CD4-positive, CD25-positive, alpha-beta regulatory T cell (primary cell): ENCODE data around the gene AKT2. TPM values are rescaled to one million over a fixed set of nuclear protein-coding genes. Genes with fewer than 3 reads are reported as not detected.

ENCODE experiments used
- ATAC-seq, 2 donors: fragments of 150-1000 bp; cut with Tn5 transposase; one replicate each; pipeline ENCODE4 v1.10.0; 2021; ENCODE audit warnings: low read depth in 2 of 2, moderate number of reproducible peaks in 2 of 2, moderate library complexity in 1 of 2
- DNase-seq, 3 donors: peaks; one replicate each; pipeline versions ENCODE4 v3.0.0 to v3.0.0-alpha.2; 2012 to 2022; ENCODE audit warnings: mixed read lengths in 1 of 3
- H3K27ac ChIP-seq: one replicate; pipeline ENCODE4 v1.7.0; 2013; ENCODE audit warnings: mild to moderate bottlenecking, low read length; ENCODE audit not compliant: insufficient read depth, poor library complexity, severe bottlenecking
- H3K27me3 ChIP-seq: one replicate; pipeline ENCODE4 v1.7.0; 2013; ENCODE audit warnings: low read length; ENCODE audit not compliant: control insufficient read depth, insufficient read depth
- H3K36me3 ChIP-seq: one replicate; pipeline ENCODE4 v1.7.0; 2013; ENCODE audit warnings: mild to moderate bottlenecking, low read length, moderate library complexity; ENCODE audit not compliant: control insufficient read depth, insufficient read depth
- H3K4me1 ChIP-seq: 2 replicates; pipeline ENCODE4 v1.7.0; 2013; ENCODE audit warnings: mild to moderate bottlenecking, low read length; ENCODE audit not compliant: insufficient read depth, control insufficient read depth, poor library complexity, severe bottlenecking
- H3K4me3 ChIP-seq: one replicate; pipeline ENCODE4 v1.7.0; 2013; ENCODE audit warnings: low read depth, mild to moderate bottlenecking, low read length, moderate library complexity
- H3K9me3 ChIP-seq, 2 experiments: 1 replicate in 1 of 2; 2 replicates in 1 of 2; pipeline ENCODE4 v1.7.0; 2013; ENCODE audit warnings: low read length in 2 of 2, mild to moderate bottlenecking in 1 of 2, moderate library complexity in 1 of 2; ENCODE audit not compliant: control insufficient read depth in 2 of 2
- H3K27ac Mint-ChIP-seq, 3 donors: one replicate each; pipeline ENCODE4 v1.8.0; 2020 to 2022; ENCODE audit warnings: mild to moderate bottlenecking in 3 of 3, mixed read lengths in 3 of 3, moderate library complexity in 2 of 3
- H3K27me3 Mint-ChIP-seq: one replicate; pipeline ENCODE4 v1.8.0; 2022; ENCODE audit warnings: mild to moderate bottlenecking, mixed read lengths
- H3K36me3 Mint-ChIP-seq: one replicate; pipeline ENCODE4 v1.8.0; 2020; ENCODE audit warnings: mixed read lengths
- H3K4me1 Mint-ChIP-seq, 4 donors: one replicate each; pipeline ENCODE4 v1.8.0; 2020 to 2022; ENCODE audit warnings: mixed read lengths in 4 of 4, mild to moderate bottlenecking in 1 of 4
- H3K4me3 Mint-ChIP-seq, 4 donors: one replicate each; pipeline ENCODE4 v1.8.0; 2020 to 2022; ENCODE audit warnings: mild to moderate bottlenecking in 4 of 4, mixed read lengths in 4 of 4, moderate library complexity in 3 of 4
- H3K9me3 Mint-ChIP-seq, 7 donors: one replicate each; pipeline ENCODE4 v1.8.0; 2020 to 2022; ENCODE audit warnings: mixed read lengths in 7 of 7, mild to moderate bottlenecking in 3 of 7, moderate library complexity in 2 of 7
- polyA plus RNA-seq, 4 donors: library from polyadenylated mRNA; unstranded; fragments of 300-500 nt; fragmentation: Illumina TruSeq; gene quantifications; one replicate each; pipeline ENCODE4 v1.2.3, GENCODE V29; 2021
- total RNA-seq: library from RNA; stranded (reverse); gene quantifications from one replicate; pipeline ENCODE4 v1.2.3, GENCODE V29; 2022

AKT2 gene
- total and polyA plus RNA-seq, 5 donors from 2014 or later: 16.4 to 193 (median 25.1) TPM

DNA sequence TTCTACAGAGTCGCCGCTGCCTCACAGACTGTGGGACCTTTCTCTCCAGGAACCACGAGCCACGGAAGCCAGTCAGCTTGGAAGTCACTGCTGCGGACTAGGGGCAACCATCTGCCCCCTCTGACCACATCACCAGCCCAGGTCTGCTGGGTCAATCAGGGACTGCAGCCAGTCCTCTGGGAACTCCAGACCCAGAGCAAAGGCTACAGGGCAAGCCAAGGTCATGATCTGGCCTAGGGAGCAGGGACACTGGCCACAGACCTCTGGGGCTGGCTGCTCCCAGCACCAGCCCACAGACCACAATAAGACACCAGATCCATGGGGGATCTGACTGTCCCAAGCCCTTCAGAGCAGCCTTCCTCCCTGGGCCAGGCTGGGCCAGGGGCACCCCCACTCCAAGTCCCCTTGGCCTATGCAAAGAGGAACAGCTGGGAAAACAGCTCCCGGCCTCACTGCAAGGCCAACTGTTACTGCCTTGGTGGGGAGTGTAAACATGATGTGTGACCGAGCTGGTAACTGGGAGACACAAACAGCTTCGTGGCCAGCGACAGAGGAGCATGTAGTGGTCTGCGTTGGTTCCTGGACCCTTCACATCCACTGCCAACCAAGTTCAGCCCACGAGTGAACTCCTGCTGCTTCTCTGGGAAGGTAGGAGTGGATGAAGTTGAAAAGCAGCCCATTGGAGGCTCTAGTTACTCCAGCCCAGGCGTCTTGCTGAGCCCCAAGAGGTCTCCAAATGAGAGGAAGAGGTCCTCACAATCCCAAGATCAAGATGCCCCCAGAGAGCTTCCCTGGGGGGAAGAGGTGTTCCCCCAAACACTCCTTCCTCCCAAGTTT is 1.5 kb downstream of the AKT2 start:
- DNase-seq: no peak
- Histone ChIP-seq H3K4me1 (peaks cover 56% of the 10 kb centered on the region), H3K4me3 (peak overlapping the region; percentile 90), H3K9me3 (no peaks in the 10 kb centered on the region), H3K27ac (peak overlapping the region; percentile 95), H3K36me3 (peaks cover 6% of the 10 kb centered on the region), H3K27me3 (no peaks in the 10 kb centered on the region)
- peaks cover 0 to 2% (median 0%) of the 10 kb centered on the region in 7 donors for H3K9me3 Mint-ChIP-seq
- H3K27ac Mint-ChIP-seq: peak overlapping the region; percentile 85 to 99 (median 97)
- peaks cover 12 to 70% (median 24%) of the 10 kb centered on the region in 4 donors for H3K4me1 Mint-ChIP-seq
- no peak for ATAC-seq
- H3K27me3 Mint-ChIP-seq: no peaks in the 10 kb centered on the region
- H3K4me3 Mint-ChIP-seq: peak overlapping the region; percentile 96 to 98 (median 98)
- H3K36me3 Mint-ChIP-seq: peaks cover 8% of the 10 kb centered on the region

DNA sequence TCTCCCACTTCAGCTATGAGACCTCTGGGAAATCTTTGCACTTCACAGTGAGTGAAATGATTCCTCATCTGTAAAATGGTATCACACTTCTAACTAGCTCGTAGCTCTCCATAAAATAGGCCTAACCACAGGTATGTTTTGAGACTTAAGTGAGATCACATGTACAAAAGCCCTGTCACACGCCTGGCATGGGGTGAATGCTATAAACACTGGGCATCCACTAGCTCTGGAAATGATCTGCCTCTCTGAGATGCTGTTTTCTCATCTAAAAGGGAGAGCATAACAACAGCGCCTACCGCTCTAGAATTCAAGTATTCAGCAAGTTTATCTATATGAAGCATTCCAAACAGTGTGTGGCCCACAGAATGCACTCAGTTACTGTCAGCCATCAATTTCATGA is 2.2 kb downstream of the AKT2 start:
- Mint-ChIP-seq H3K4me3 (peak overlapping the region; percentile 96 to 98 (median 98)), H3K27ac (peak overlapping the region in 2 of 3 donors; percentile 48 to 97), H3K27me3 (no peaks in the 10 kb centered on the region), H3K4me1 (peaks cover 12 to 77% (median 28%) of the 10 kb centered on the region in 4 donors), H3K9me3 (peaks cover 0 to 2% (median 0%) of the 10 kb centered on the region in 7 donors), H3K36me3 (peaks cover 8% of the 10 kb centered on the region)
- Histone ChIP-seq H3K9me3 (no peaks in the 10 kb centered on the region), H3K27ac (peak overlapping the region; percentile 95), H3K36me3 (peaks cover 6% of the 10 kb centered on the region), H3K4me3 (peak overlapping the region; percentile 13), H3K27me3 (no peaks in the 10 kb centered on the region), H3K4me1 (peaks cover 62% of the 10 kb centered on the region)
- ATAC-seq (no peak), DNase-seq (no peak)

DNA sequence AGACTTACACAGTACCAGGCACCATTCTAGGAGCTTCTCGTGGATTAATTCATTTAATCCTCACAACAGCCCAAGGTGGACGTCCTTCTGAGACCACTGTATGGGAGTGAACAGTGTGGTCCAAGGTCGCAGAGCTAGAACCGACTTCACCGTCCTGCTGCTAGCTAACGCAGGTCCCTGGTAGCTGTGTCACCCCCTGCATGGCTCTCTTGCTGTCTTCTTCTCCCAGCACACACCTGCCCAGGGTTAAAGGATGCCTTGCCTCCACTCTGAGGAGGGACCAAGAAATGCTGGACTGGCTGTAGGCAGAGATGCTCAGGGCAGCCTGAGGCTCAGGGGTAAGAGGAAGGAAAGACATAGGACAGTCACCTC is 3.0 kb downstream of the AKT2 start:
- Histone ChIP-seq H3K4me1 (peaks cover 69% of the 10 kb centered on the region), H3K36me3 (peaks cover 6% of the 10 kb centered on the region), H3K27ac (no peak overlapping the region), H3K27me3 (no peaks in the 10 kb centered on the region), H3K9me3 (no peaks in the 10 kb centered on the region), H3K4me3 (no peak overlapping the region)
- Mint-ChIP-seq H3K9me3 (peaks cover 0 to 2% (median 0%) of the 10 kb centered on the region in 7 donors), H3K4me3 (peak overlapping the region in 2 of 4 donors; percentile 13 to 97), H3K4me1 (peaks cover 12 to 85% (median 34%) of the 10 kb centered on the region in 4 donors), H3K27me3 (no peaks in the 10 kb centered on the region), H3K36me3 (peaks cover 8% of the 10 kb centered on the region), H3K27ac (peak overlapping the region in 1 of 3 donors; percentile 97)
- ATAC-seq (no peak), DNase-seq (no peak)

DNA sequence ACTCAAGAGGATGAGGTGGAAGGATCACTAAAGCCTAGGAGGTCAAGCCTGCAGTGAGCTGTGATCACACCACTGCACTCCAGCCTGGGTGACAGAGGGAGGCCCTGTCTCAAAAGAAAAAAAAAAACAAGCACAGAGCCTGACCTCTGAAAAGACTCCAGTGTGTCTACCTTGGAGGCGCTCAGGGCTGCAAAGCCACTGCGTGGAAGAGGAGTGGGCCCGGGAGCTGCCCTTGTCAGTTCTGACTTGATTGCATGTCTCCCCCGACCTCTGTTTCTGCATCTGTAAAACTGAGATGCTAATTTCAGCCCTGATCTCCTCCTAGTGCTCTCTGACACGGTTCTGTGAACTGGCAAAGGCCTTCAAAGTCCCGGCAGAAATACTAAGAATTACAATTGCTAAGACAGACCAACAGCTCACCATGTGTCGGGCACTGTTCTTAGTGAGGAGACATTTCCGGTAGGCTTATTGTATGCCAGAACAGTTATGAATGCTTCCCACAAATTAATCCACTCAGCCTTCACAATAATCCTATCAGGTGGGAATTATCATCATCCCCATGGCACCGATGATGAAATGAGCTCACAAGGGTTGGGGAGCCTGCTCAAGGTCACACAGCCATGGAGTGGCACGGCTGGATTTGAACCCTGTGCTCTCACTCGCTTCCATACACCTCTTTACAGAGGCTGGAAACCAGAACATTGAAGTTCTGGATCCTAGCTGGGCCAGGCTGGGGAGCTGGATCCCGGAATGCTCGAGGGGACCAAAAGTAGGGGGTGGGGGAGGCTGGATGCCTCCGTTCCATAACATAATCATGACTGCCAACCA is 3.5 kb downstream of the AKT2 start:
- Histone ChIP-seq H3K4me1 (peaks cover 69% of the 10 kb centered on the region), H3K9me3 (no peaks in the 10 kb centered on the region), H3K27me3 (no peaks in the 10 kb centered on the region), H3K4me3 (no peak overlapping the region), H3K36me3 (peaks cover 6% of the 10 kb centered on the region), H3K27ac (no peak overlapping the region)
- peak overlapping the region in 1 of 3 donors; percentile 97 for H3K27ac Mint-ChIP-seq
- ATAC-seq (no peak), DNase-seq (no peak)
- H3K36me3 Mint-ChIP-seq: peaks cover 8% of the 10 kb centered on the region
- no peaks in the 10 kb centered on the region for H3K27me3 Mint-ChIP-seq
- H3K4me3 Mint-ChIP-seq: peak overlapping the region in 2 of 4 donors; percentile 48 to 97
- peaks cover 0 to 2% (median 0%) of the 10 kb centered on the region in 7 donors for H3K9me3 Mint-ChIP-seq
- peaks cover 9 to 85% (median 35%) of the 10 kb centered on the region in 4 donors for H3K4me1 Mint-ChIP-seq

DNA sequence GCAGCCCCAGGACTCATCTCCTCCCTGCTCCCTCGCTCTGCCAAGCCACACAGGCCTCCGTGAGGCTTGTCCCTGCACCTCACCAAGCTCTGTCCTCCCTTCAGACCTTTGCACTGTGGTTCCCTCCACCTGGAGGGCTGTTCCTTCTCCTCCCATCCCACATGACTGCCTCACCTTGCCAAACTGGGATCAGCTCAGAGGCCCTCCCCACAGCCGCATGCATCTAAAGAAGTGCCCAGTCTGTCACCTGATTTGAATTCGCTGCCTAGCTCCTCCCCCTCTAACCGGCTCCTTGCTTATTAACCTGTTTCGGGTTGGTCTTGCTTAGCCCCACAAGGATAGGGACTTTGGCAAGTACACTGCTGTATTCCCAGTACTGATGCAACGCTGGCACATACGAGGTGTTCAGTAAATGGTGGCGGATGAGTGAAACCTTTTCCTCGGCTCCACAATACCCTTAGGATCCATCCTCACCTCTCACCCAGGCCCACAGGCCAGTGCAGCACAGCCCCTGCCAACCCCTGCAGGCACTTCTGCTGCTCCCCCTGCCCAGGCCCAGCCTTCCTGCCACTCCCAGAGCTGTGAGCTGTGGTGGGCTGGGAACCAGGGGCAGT is 4.4 kb downstream of the AKT2 start:
- H3K4me3 Mint-ChIP-seq: peak overlapping the region in 1 of 4 donors; percentile 49
- H3K27me3 ChIP-seq: no peaks in the 10 kb centered on the region
- peaks cover 7 to 84% (median 37%) of the 10 kb centered on the region in 4 donors for H3K4me1 Mint-ChIP-seq
- peaks cover 66% of the 10 kb centered on the region for H3K4me1 ChIP-seq
- peaks cover 8% of the 10 kb centered on the region for H3K36me3 Mint-ChIP-seq
- ATAC-seq: no peak
- H3K27me3 Mint-ChIP-seq: no peaks in the 10 kb centered on the region
- peaks cover 6% of the 10 kb centered on the region for H3K36me3 ChIP-seq
- DNase-seq: no peak
- H3K27ac Mint-ChIP-seq: peak overlapping the region in 2 of 3 donors; percentile 54 to 73
- H3K4me3 ChIP-seq: no peak overlapping the region
- H3K9me3 Mint-ChIP-seq: peaks cover 0 to 2% (median 0%) of the 10 kb centered on the region in 7 donors
- no peaks in the 10 kb centered on the region for H3K9me3 ChIP-seq
- no peak overlapping the region for H3K27ac ChIP-seq

DNA sequence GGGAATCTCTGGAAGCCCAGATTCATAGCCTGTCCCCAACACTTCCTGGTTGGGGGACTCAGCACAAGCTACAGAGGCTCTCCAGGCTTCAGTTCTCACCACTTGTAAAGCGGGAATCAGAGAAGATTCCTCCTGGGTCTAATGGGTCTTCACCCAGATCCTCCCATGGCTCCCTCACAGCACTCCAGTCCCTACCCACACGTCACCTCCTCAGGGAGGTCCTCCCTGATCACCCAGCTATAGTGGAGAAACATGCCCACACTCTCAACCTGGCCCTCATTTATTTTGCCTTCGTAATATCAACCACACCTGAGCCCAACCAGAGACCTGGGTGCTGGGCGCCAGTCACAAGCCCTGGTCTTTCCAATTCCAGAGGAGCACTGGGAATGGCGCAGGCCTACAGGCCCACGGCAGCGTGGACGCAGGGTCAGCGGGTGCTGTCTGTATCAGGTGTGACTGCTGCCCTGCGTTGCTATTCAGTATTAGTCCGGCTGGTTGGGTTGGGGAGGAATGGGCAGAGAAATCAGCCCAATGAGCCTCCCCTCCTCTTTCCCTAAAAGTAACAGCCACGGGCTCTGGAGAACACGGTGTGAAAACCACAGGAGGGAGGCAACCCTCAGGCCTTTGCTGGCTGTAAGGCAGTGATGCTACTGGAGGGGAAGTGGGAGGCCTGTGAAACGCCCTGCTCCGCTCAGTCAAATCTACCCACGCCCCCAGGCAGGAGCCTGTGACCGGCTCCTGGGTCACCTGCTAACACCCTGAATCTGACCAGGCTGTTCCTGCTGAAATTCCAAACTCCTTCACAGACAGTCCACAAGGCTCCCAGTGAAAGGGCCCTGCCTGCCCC is 5.2 kb downstream of the AKT2 start:
- no peaks in the 10 kb centered on the region for H3K27me3 ChIP-seq
- Mint-ChIP-seq H3K4me1 (peaks cover 7 to 85% (median 38%) of the 10 kb centered on the region in 4 donors), H3K36me3 (peaks cover 8% of the 10 kb centered on the region), H3K9me3 (peaks cover 0 to 2% (median 0%) of the 10 kb centered on the region in 7 donors), H3K27me3 (no peaks in the 10 kb centered on the region), H3K4me3 (peak overlapping the region in 1 of 4 donors; percentile 49), H3K27ac (peak overlapping the region; percentile 17 to 71 (median 54))
- no peak overlapping the region for H3K27ac ChIP-seq
- DNase-seq (no peak), ATAC-seq (no peak)
- H3K4me1 ChIP-seq: peaks cover 68% of the 10 kb centered on the region
- peaks cover 6% of the 10 kb centered on the region for H3K36me3 ChIP-seq
- H3K9me3 ChIP-seq: no peaks in the 10 kb centered on the region
- no peak overlapping the region for H3K4me3 ChIP-seq
